Sigmoid colon (tissue), 4 donors: ENCODE measurements around the gene FASTK.

Source experiments
- CTCF ChIP-seq, 4 experiments: fragments of 450-650 bp in 3 of 4; fragments of 200-600 bp in 1 of 4; IDR thresholded peaks; one replicate each; pipeline ENCODE4 v1.5.1; 2016 to 2019; ENCODE audit warnings: antibody characterized with exemption in 4 of 4, mild to moderate bottlenecking in 3 of 4, moderate library complexity in 2 of 4
- POLR2A ChIP-seq, 2 donors: fragments of 450-650 bp; IDR thresholded peaks; one replicate each; pipeline ENCODE4 v1.6.1; 2016; ENCODE audit warnings: antibody characterized with exemption in 2 of 2, mild to moderate bottlenecking in 2 of 2, moderate library complexity in 2 of 2
- POLR2AphosphoS5 ChIP-seq, 4 donors: sonication (generic); formaldehyde crosslinking; IDR thresholded peaks; one replicate each; pipeline ENCODE4 v1.6.1; 2017; ENCODE audit warnings: antibody characterized with exemption in 4 of 4

- TF ChIP-seq CTCF (IDR thresholded peaks at IDR 0.05) (no peak), POLR2A (IDR thresholded peaks at IDR 0.05) (no peak), POLR2AphosphoS5 (IDR thresholded peaks at IDR 0.05) (no peak)
Observed at GRCh38 chr7:151124481-151124880, 43.9 kb upstream of the FASTK start.
